GM23338 (cell line): Measurements from ENCODE around the gene SH3BP4. TPM values are rescaled to one million over a fixed set of nuclear protein-coding genes. Genes with fewer than 3 reads are reported as not detected.
A peak's percentile ranks its signal among the peaks of the same experiment; 100 is the strongest.

Experiments
- ATAC-seq: fragments of 200-7000 bp; cut with Tn5 transposase; 3 replicates; pipeline ENCODE4 v1.9.1; 2020
- DNase-seq: peaks from one replicate; pipeline ENCODE4 v3.0.0-alpha.2; 2015; ENCODE audit warnings: low spot score
- H2AFZ ChIP-seq: fragments of 200-600 bp; sonication (generic); 2 replicates; pipeline ENCODE4 v1.8.0; 2016; ENCODE audit warnings: antibody characterized with exemption, mild to moderate bottlenecking, moderate library complexity
- H3F3A ChIP-seq: fragments of 200-600 bp; sonication (generic); replicated peaks from 2 replicates; pipeline ENCODE4 v1.8.0; 2017; ENCODE audit warnings: antibody characterized with exemption, mixed run types, low read depth
- H3K27ac ChIP-seq: fragments of 200-600 bp; sonication (generic); 2 replicates; pipeline ENCODE4 v1.6.1; 2016; ENCODE audit warnings: low read depth
- H3K27me3 ChIP-seq: fragments of 200-600 bp; sonication (generic); 2 replicates; pipeline ENCODE4 v1.8.0; 2016; ENCODE audit warnings: mild to moderate bottlenecking, mixed run types, moderate library complexity; ENCODE audit not compliant: insufficient read depth
- H3K36me3 ChIP-seq: fragments of 200-600 bp; sonication (generic); 2 replicates; pipeline ENCODE4 v1.8.0; 2016; ENCODE audit warnings: mild to moderate bottlenecking; ENCODE audit not compliant: insufficient read depth
- H3K4me1 ChIP-seq: fragments of 200-600 bp; sonication (generic); 2 replicates; pipeline ENCODE4 v1.8.0; 2016; ENCODE audit warnings: mild to moderate bottlenecking, moderate library complexity; ENCODE audit not compliant: insufficient read depth
- H3K4me2 ChIP-seq: fragments of 200-600 bp; sonication (generic); 2 replicates; pipeline ENCODE4 v1.7.1; 2017; ENCODE audit warnings: mixed run types
- H3K4me3 ChIP-seq: fragments of 200-600 bp; sonication (generic); 2 replicates; pipeline ENCODE4 v1.6.1; 2016; ENCODE audit warnings: mixed run types
- H3K79me2 ChIP-seq: fragments of 200-600 bp; sonication (generic); replicated peaks from 2 replicates; pipeline ENCODE4 v1.8.0; 2017; ENCODE audit warnings: mild to moderate bottlenecking; ENCODE audit not compliant: insufficient read depth
- H3K9me2 ChIP-seq: fragments of 200-600 bp; sonication (generic); 2 replicates; pipeline ENCODE4 v1.8.0; 2017; ENCODE audit not compliant: insufficient read depth
- H4K20me1 ChIP-seq: fragments of 200-600 bp; sonication (generic); replicated peaks from 2 replicates; pipeline ENCODE4 v1.8.0; 2017; ENCODE audit warnings: mild to moderate bottlenecking; ENCODE audit not compliant: insufficient read depth
- H3K27ac Mint-ChIP-seq: 2 replicates; pipeline ENCODE4 v1.8.0; 2020; ENCODE audit warnings: inconsistent platforms, mild to moderate bottlenecking, moderate library complexity, mixed read lengths
- H3K27me3 Mint-ChIP-seq: 3 replicates; pipeline ENCODE4 v1.8.0; 2022; ENCODE audit warnings: low read depth, mild to moderate bottlenecking, moderate library complexity, mixed read lengths, inconsistent platforms; ENCODE audit not compliant: insufficient read depth, poor library complexity
- H3K36me3 Mint-ChIP-seq: 3 replicates; pipeline ENCODE4 v1.8.0; 2021; ENCODE audit warnings: low read depth, mild to moderate bottlenecking, inconsistent platforms, moderate library complexity, mixed read lengths
- H3K4me1 Mint-ChIP-seq: 3 replicates; pipeline ENCODE4 v1.8.0; 2020; ENCODE audit warnings: mild to moderate bottlenecking, inconsistent platforms, mixed read lengths
- H3K4me3 Mint-ChIP-seq: 3 replicates; pipeline ENCODE4 v1.8.0; 2021; ENCODE audit warnings: moderate library complexity, mild to moderate bottlenecking, inconsistent platforms, mixed read lengths
- H3K9me3 Mint-ChIP-seq: 3 replicates; pipeline ENCODE4 v1.8.0; 2020; ENCODE audit warnings: moderate library complexity, mild to moderate bottlenecking, inconsistent platforms, mixed read lengths
- CREB1 ChIP-seq: fragments of 250-450 bp; sonication (Bioruptor Pico); IDR thresholded peaks from 2 replicates; pipeline ENCODE4 v1.5.0; 2020; ENCODE audit warnings: low read depth, mild to moderate bottlenecking, moderate library complexity
- CTCF ChIP-seq, 2 experiments: fragments of 200-600 bp in 1 of 2; sonication (generic) in 1 of 2; conservative IDR thresholded peaks; 2 replicates each; pipeline versions ENCODE4 v1.5.1 to v1.6.1; 2016 to 2017; ENCODE audit warnings: antibody characterized with exemption in 2 of 2, low read depth in 2 of 2, mild to moderate bottlenecking in 2 of 2, moderate library complexity in 1 of 2
- EZH2 ChIP-seq: fragments of 200-600 bp; sonication (generic); IDR thresholded peaks from one replicate; pipeline ENCODE4 v1.8.0; 2017; ENCODE audit warnings: antibody characterized with exemption, mild to moderate bottlenecking, low read depth; ENCODE audit not compliant: unreplicated experiment
- JUNB ChIP-seq: IDR thresholded peaks from one replicate; pipeline ENCODE4 v1.6.1; 2016; ENCODE audit warnings: antibody characterized with exemption; ENCODE audit not compliant: unreplicated experiment
- POLR2AphosphoS5 ChIP-seq: IDR thresholded peaks from 2 replicates; pipeline ENCODE4 v1.6.1; 2016; ENCODE audit warnings: antibody characterized with exemption, low read depth
- REST ChIP-seq: IDR thresholded peaks from one replicate; pipeline ENCODE4 v1.6.1; 2018; ENCODE audit warnings: antibody characterized with exemption; ENCODE audit not compliant: unreplicated experiment
- STAT1 ChIP-seq: IDR thresholded peaks from one replicate; pipeline ENCODE4 v1.6.1; 2016; ENCODE audit warnings: antibody characterized with exemption; ENCODE audit not compliant: unreplicated experiment
- polyA plus RNA-seq: library from polyadenylated mRNA; unstranded; fragments of >200 nt; fragmentation: Nextera tagmentation; extraction: Ambion mirVana; gene quantifications from 2 replicates; pipeline ENCODE4 v1.2.1, GENCODE V29; 2016
- total RNA-seq: library from RNA; depleted of rRNA; stranded (reverse); fragments of >200 nt; shearing (Covaris generic); gene quantifications from 2 replicates; pipeline ENCODE4 v1.2.3, GENCODE V29; 2014

Gene SH3BP4
- total and polyA plus RNA-seq, 2 experiments from 2014 or later, result 15.6 to 50.9 TPM

DNA sequence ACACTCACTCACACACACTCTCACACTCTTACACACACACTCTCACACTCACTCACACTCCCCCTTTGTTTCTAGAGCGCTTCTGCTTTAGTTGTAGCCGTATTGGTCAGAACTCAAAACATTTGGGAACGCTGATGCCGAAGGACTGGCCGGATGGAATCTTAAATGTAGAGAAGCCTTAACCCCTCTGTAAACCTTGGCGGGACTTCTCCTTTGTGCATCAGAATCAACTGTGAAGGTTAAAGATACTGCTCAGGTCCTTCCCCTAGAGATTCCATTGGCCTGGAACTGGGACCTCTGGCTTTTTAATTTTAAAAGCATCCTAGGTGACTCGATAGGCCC, 18.3 kb downstream of the SH3BP4 start:
- ATAC-seq, result no peak
- peaks cover 100% of the 10 kb centered on the region for H3K79me2 ChIP-seq

GRCh38 chr2:234970477-234970882, 18.7 kb downstream of the SH3BP4 start:
- Mint-ChIP-seq H3K36me3 (peaks cover 8% of the 10 kb centered on the region; the same call in 2 of the 3 replicates), H3K27me3 (peaks cover 3% of the 10 kb centered on the region), H3K9me3 (no peaks in the 10 kb centered on the region), H3K4me3 (no peak overlapping the region), H3K4me1 (peaks cover 46% of the 10 kb centered on the region), H3K27ac (no peak overlapping the region)
- H3K9me2 ChIP-seq, result no peaks in the 10 kb centered on the region
- no peaks in the 10 kb centered on the region for H3K36me3 ChIP-seq
- no peak overlapping the region for H3K4me2 ChIP-seq
- ATAC-seq, result no peak
- H3K4me1 ChIP-seq, result peaks cover 42% of the 10 kb centered on the region
- no peaks in the 10 kb centered on the region for H3K27me3 ChIP-seq
- TF ChIP-seq STAT1 (no peak), REST (no peak), EZH2 (no peak), CTCF (conservative IDR thresholded peaks at IDR 0.05; ENCODE audit: low read depth in 2 of 2) (no peak), JUNB (no peak), POLR2AphosphoS5 (no peak)
- no peak overlapping the region for H2AFZ ChIP-seq
- no peak overlapping the region for H3K4me3 ChIP-seq
- no peak for DNase-seq
- H4K20me1 ChIP-seq, result peaks cover 59% of the 10 kb centered on the region
- no peak overlapping the region for H3K27ac ChIP-seq
- peaks cover 100% of the 10 kb centered on the region for H3K79me2 ChIP-seq
- peaks cover 3% of the 10 kb centered on the region; the same call in 1 of the 2 replicates for H3F3A ChIP-seq

More for the DNA sequence above, 18.3 kb downstream of the SH3BP4 start:
- H4K20me1 ChIP-seq, result peaks cover 58% of the 10 kb centered on the region
- TF ChIP-seq CREB1, result no peak
- H3F3A ChIP-seq, result peaks cover 3% of the 10 kb centered on the region; the same call in 1 of the 2 replicates
- no peaks in the 10 kb centered on the region for H3K9me3 Mint-ChIP-seq
- 0 out of 2 replicates have a peak overlapping the region, but pooled peaks have one; percentile 61 for H3K27ac ChIP-seq
- 0 out of 2 replicates have a peak overlapping the region, but pooled peaks have one; percentile 57 for H3K4me2 ChIP-seq
- no peaks in the 10 kb centered on the region for H3K27me3 ChIP-seq
- H2AFZ ChIP-seq, result no peak overlapping the region
- H3K4me1 ChIP-seq, result peaks cover 45% of the 10 kb centered on the region
- H3K4me3 Mint-ChIP-seq, result no peak overlapping the region
- peaks cover 10% of the 10 kb centered on the region; the same call in 1 of the 3 replicates for H3K36me3 Mint-ChIP-seq
- peaks cover 3% of the 10 kb centered on the region for H3K27me3 Mint-ChIP-seq
- no peaks in the 10 kb centered on the region for H3K36me3 ChIP-seq
- H3K9me2 ChIP-seq, result no peaks in the 10 kb centered on the region
- H3K4me1 Mint-ChIP-seq, result peaks cover 44% of the 10 kb centered on the region
- H3K4me3 ChIP-seq, result no peak overlapping the region
- DNase-seq, result no peak
- H3K27ac Mint-ChIP-seq, result peak overlapping the region; percentile 0; the same call in 1 of the 2 replicates
